HepG2 (cell line): ENCODE data around the gene MAPKAPK3. TPM values are rescaled to one million over a fixed set of nuclear protein-coding genes. Genes with fewer than 3 reads are reported as not detected.

Experiments used
- ATF7-NPFF ChIP-seq: sonication (generic); formaldehyde crosslinking; IDR thresholded peaks from 2 replicates; pipeline ENCODE4 v1.8.1; 2023; ENCODE audit warnings: mild to moderate bottlenecking, low read depth, missing genetic modification reagents, moderate library complexity
- CENPBD1 ChIP-seq: sonication (generic); formaldehyde crosslinking; IDR thresholded peaks from 2 replicates; pipeline ENCODE4 v1.8.0; 2022; ENCODE audit warnings: missing genetic modification reagents, low read depth, mild to moderate bottlenecking, borderline replicate concordance
- DZIP1 ChIP-seq: sonication (generic); formaldehyde crosslinking; IDR thresholded peaks from 2 replicates; pipeline ENCODE4 v1.5.0; 2020; ENCODE audit warnings: mild to moderate bottlenecking, missing genetic modification reagents
- FOSL2 ChIP-seq: sonication (generic); formaldehyde crosslinking; IDR thresholded peaks from 2 replicates; pipeline ENCODE4 v1.4.0; 2020; ENCODE audit warnings: missing genetic modification reagents
- GFI1 ChIP-seq: sonication (generic); formaldehyde crosslinking; IDR thresholded peaks from 2 replicates; pipeline ENCODE4 v1.5.0; 2020; ENCODE audit warnings: missing genetic modification reagents, mild to moderate bottlenecking, borderline replicate concordance
- KAT8 ChIP-seq: IDR thresholded peaks from 2 replicates; pipeline ENCODE4 v1.6.1; 2016; ENCODE audit warnings: missing genetic modification reagents, missing compliant biosample characterization
- KDM5A ChIP-seq: fragments of 200-600 bp; sonication (generic); IDR thresholded peaks from 2 replicates; pipeline ENCODE4 v1.7.0; 2018; ENCODE audit warnings: antibody characterized with exemption, mild to moderate bottlenecking, low read length, borderline replicate concordance
- LRRFIP1 ChIP-seq: sonication (generic); formaldehyde crosslinking; conservative IDR thresholded peaks from 2 replicates; pipeline ENCODE4 v1.4.0; 2020; ENCODE audit warnings: missing genetic modification reagents
- MAX ChIP-seq: IDR thresholded peaks from 2 replicates; pipeline ENCODE4 v1.6.1; 2012; ENCODE audit warnings: inconsistent platforms
- MTA3 ChIP-seq: sonication (generic); formaldehyde crosslinking; IDR thresholded peaks from 2 replicates; pipeline ENCODE4 v1.4.0; 2020; ENCODE audit warnings: missing genetic modification reagents
- MYC ChIP-seq: sonication (generic); formaldehyde crosslinking; IDR thresholded peaks from 2 replicates; pipeline ENCODE4 v1.9.0; 2021; ENCODE audit warnings: missing genetic modification reagents, borderline replicate concordance
- RARG ChIP-seq: sonication (generic); formaldehyde crosslinking; IDR thresholded peaks from 2 replicates; pipeline ENCODE4 v1.4.0; 2020; ENCODE audit warnings: low read depth, mild to moderate bottlenecking, missing genetic modification reagents
- TRIM24 ChIP-seq: sonication (generic); formaldehyde crosslinking; IDR thresholded peaks from 2 replicates; pipeline ENCODE4 v1.8.0; 2022; ENCODE audit warnings: mild to moderate bottlenecking, missing genetic modification reagents
- YY1 ChIP-seq: IDR thresholded peaks from 2 replicates; pipeline ENCODE4 v1.6.1; 2011; ENCODE audit warnings: low read length, low read depth, moderate library complexity, mild to moderate bottlenecking; ENCODE audit not compliant: insufficient read depth, insufficient replicate concordance
- ZNF10 ChIP-seq: sonication (generic); formaldehyde crosslinking; IDR thresholded peaks from 2 replicates; pipeline ENCODE4 v1.4.0; 2020; ENCODE audit warnings: mild to moderate bottlenecking, low read depth, missing genetic modification reagents, borderline replicate concordance
- ZNF574 ChIP-seq: sonication (generic); formaldehyde crosslinking; IDR thresholded peaks from 2 replicates; pipeline ENCODE4 v1.4.0; 2020; ENCODE audit warnings: missing genetic modification reagents
- ZNF720 ChIP-seq: sonication (generic); formaldehyde crosslinking; IDR thresholded peaks from 2 replicates; pipeline ENCODE4 v1.4.0; 2020; ENCODE audit warnings: missing genetic modification reagents
- ZNF737 ChIP-seq: sonication (generic); formaldehyde crosslinking; IDR thresholded peaks from 2 replicates; pipeline ENCODE4 v1.5.0; 2020; ENCODE audit warnings: missing genetic modification reagents, mild to moderate bottlenecking, borderline replicate concordance
- ZNF788 ChIP-seq: sonication (generic); formaldehyde crosslinking; IDR thresholded peaks from 2 replicates; pipeline ENCODE4 v1.5.0; 2020; ENCODE audit warnings: mild to moderate bottlenecking, missing genetic modification reagents, borderline replicate concordance
- ZSCAN29 ChIP-seq: sonication (generic); formaldehyde crosslinking; conservative IDR thresholded peaks from 2 replicates; pipeline ENCODE4 v1.4.0; 2020; ENCODE audit warnings: mild to moderate bottlenecking, missing genetic modification reagents
- ZSCAN9 ChIP-seq: IDR thresholded peaks from 2 replicates; pipeline ENCODE4 v1.6.1; 2016; ENCODE audit warnings: borderline replicate concordance
- polyA plus RNA-seq, 8 experiments: library from polyadenylated mRNA; depleted of rRNA in 3 of 8; stranded (reverse) in 7 of 8; unstranded in 1 of 8; fragments of >200 nt; fragmentation: Illumina TruSeq in 4 of 8; extraction: Trizol in 4 of 8; gene quantifications; 2 replicates each; pipeline versions ENCODE4 v1.2.1 to v1.2.3, GENCODE V29; 2011 to 2016; ENCODE audit warnings: low read depth in 4 of 8, missing spikeins in 1 of 8, mixed read lengths in 1 of 8; ENCODE audit not compliant: insufficient read depth in 1 of 8
- total RNA-seq, 5 experiments: library from RNA; depleted of rRNA; stranded (reverse); fragments of >200 nt; fragmentation: Illumina TruSeq; extraction: Trizol; gene quantifications; 2 replicates each; pipeline ENCODE4 v1.2.3, GENCODE V29; 2016; ENCODE audit warnings: low read depth in 1 of 5

The MAPKAPK3 gene
- total and polyA plus RNA-seq, 2 of the 13 experiments (the other 11 are each of a cell fraction or from before 2014, with no cell fraction given) = 39.9 to 41.2 TPM

- TF ChIP-seq ZSCAN29 (CRISPR knock-in tag) (peak; percentile 58; the same call in 1 of the 2 replicates), RARG (CRISPR knock-in tag) (no peak), GFI1 (CRISPR knock-in tag) (peak; percentile 79; the same call in 1 of the 2 replicates), KAT8 (CRISPR knock-in tag) (peak; percentile 70), MTA3 (no peak), ZNF737 (CRISPR knock-in tag) (no peak), ZNF10 (CRISPR knock-in tag) (no peak), LRRFIP1 (CRISPR knock-in tag) (no peak), ZNF720 (CRISPR knock-in tag) (no peak), ATF7-NPFF (peak; percentile 67; the same call in 1 of the 2 replicates), CENPBD1 (CRISPR knock-in tag) (no peak), ZNF574 (peak; percentile 81), DZIP1 (0 out of 2 replicates have a peak, but pooled peaks have one; percentile 42), YY1 (peak; percentile 32), MAX (peak; percentile 89), KDM5A (no peak), ZNF788 (peak; percentile 76), TRIM24 (CRISPR knock-in tag) (no peak), FOSL2 (CRISPR knock-in tag) (peak; percentile 61), ZSCAN9 (CRISPR knock-in tag) (no peak), MYC (CRISPR knock-in tag) (peak; percentile 73; the same call in 1 of the 2 replicates)
These were observed 15.9 kb upstream of the MAPKAPK3 start (continued) for GRCh38 chr3:50600841-50601591.
